NCI-H2196 (cell line): ENCODE measurements around the gene TRIM29.

Experiments used
- DNase-seq: peaks from one replicate; lab custom pipeline; 2025; ENCODE audit not compliant: unreplicated experiment; lab: John Stamatoyannopoulos, UW

Gene TRIM29

GRCh38 chr11:120064341-120064740 is 73.6 kb downstream of the TRIM29 start:
- no peak for DNase-seq

DNA sequence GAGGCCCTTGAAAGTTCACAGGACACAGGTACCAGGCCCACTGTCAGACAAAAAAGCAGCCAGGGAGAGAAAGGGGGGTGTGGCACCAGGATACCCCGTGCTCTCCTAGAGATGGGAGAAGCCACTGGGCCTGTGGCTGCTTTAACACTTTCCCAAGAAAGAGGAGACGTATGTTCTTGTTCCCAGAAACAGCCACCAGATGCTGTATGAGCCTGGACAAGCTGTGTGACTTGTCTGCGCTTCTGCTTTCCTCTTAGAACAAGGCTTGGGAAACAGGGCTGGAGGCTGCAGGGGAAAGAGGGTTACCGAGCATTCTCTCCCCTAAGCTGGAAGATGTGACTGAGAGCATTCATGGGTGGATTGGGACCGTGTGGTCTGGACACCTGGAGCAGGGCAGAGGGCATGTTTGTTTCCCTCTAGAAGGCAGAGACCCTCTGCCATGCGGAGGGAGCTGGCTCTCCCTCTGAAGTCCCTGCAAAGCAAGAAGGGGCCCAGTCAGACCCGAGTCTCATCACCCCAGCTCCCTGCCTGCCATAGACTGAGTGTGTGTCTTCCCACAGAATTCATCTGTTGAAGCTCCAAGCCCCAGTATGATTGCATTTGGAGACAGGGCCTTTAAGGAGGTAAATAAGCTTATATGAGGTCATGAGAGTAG is 74.1 kb downstream of the TRIM29 start:
- DNase-seq, result no peak

DNA sequence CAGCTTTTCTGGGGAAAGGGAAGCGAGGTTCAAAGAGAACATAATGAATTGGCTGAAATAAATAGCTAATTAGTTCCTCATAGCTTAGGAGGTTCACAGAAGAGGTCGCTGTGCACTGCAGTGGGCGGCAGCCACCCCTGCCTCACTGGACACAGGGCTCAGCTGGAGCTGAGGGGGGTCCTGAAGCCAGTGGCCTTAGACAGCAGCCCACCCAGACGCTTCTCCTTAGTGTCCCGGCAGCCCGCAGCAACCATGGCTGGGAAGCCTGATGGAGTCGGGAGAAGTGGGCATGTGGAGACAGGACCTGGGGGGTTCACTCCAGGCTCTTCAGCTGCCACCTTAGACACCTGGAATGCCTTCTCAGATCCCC is 75.4 kb downstream of the TRIM29 start:
- DNase-seq, result no peak

DNA sequence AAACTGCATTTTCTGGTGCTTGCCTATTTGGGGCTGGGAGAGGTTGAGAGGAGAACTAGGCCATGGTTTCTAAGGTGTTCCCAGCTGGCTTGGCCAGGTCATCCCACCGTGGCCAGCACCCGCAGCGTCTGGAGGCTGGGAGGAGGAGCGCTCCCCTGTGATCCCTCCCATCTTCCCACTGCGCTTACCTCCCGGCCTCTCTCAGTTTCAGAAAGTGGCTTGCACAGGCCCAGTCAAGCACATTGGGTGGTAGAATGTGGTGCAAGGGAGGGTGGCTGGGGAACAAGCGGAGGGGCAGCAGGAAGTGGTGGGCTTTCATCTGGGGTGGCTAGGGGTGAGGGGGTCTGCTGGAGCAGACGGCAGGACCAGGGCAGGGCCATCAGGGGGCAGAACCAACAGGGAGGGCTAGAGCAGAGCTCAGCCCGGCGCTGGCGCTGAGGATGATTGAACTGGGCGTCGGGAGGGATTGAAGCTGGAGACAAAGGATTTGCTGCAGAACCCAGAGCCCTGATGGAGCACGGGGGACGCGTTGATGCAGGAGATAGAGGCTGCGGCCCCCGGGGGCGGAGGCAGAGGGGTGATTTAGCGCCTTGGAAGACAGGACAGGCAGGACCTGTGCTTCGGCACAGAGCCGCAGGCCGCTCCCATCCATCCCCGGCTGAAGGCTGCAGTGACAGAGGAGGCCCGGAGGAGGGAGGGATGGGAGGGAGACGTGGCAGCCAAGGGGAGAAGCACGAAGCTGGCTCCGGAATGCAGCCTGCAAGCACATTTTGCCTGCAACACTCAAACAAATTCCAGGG is 76.0 kb downstream of the TRIM29 start:
- DNase-seq, result no peak
